Fibroblast of villous mesenchyme (primary cell): ENCODE data around the gene EXOC6. TPM values are rescaled to one million over a fixed set of nuclear protein-coding genes. Genes with fewer than 3 reads are reported as not detected.

Source experiments
- DNase-seq: peaks from one replicate; pipeline ENCODE4 v3.0.0-alpha.2; 2010; ENCODE audit warnings: low read depth
- H3K4me3 ChIP-seq: 2 replicates; pipeline ENCODE4 v1.5.1; 2011; ENCODE audit warnings: low read depth, mild to moderate bottlenecking, low read length
- CTCF ChIP-seq: IDR thresholded peaks from 2 replicates; pipeline ENCODE4 v1.5.1; 2012; ENCODE audit warnings: low read depth, mild to moderate bottlenecking, low read length; ENCODE audit not compliant: insufficient read depth
- total RNA-seq: library from RNA; depleted of rRNA; stranded (reverse); fragments of >200 nt; gene quantifications from 2 replicates; pipeline ENCODE4 v1.2.3, GENCODE V29; 2012

Gene EXOC6
- total RNA-seq, 1 donor = 7.8 TPM

- H3K4me3 ChIP-seq = peak overlapping the region; percentile 23
- DNase-seq = no peak
- no peak for TF ChIP-seq CTCF
These were observed 217.6 kb downstream of the EXOC6 start for GRCh38 chr10:93065675-93066543.

- H3K4me3 ChIP-seq = no peak overlapping the region
- no peak for TF ChIP-seq CTCF
- no peak for DNase-seq
These were observed 218.2 kb downstream of the EXOC6 start for GRCh38 chr10:93066544-93066913.

- DNase-seq = no peak
- TF ChIP-seq CTCF = no peak
- no peak overlapping the region for H3K4me3 ChIP-seq
These were observed 219.4 kb downstream of the EXOC6 start for GRCh38 chr10:93067443-93068365.

DNA sequence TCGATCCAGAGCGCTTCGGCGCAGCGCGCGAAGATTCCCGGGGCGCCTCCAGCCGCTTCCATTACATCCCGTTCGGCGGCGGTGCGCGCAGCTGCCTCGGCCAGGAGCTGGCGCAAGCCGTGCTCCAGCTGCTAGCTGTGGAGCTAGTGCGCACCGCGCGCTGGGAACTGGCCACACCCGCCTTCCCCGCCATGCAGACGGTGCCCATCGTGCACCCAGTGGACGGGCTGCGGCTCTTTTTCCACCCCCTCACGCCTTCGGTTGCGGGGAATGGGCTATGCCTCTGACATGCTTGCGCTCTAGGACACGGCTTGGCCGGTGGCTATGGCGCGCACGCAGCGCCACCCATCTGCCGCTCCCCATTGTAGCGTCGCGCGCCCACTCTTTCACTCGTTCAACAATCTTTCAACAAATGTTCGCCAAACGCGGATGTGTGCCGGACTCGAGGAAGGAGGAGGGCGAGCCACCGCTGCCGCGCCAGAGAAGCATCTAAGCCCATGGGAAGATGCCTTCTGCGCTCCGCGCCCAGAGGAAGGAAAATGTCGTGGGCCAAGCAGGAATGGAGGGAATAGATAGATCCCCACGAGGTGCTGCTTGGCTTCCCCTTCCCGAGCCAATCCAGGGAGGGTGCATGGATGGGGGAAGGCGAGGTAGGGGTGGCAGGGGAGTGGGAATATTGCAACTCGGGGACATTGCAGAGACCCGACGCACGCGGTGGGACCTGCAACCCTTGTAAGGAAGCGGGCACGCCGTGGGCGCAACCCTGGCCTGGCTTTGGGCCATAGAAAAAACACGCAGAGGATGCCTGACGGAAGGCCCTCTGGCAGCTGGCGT, 220.3 kb downstream of the EXOC6 start:
- no peak for DNase-seq
- H3K4me3 ChIP-seq = no peak overlapping the region
- no peak for TF ChIP-seq CTCF

DNA sequence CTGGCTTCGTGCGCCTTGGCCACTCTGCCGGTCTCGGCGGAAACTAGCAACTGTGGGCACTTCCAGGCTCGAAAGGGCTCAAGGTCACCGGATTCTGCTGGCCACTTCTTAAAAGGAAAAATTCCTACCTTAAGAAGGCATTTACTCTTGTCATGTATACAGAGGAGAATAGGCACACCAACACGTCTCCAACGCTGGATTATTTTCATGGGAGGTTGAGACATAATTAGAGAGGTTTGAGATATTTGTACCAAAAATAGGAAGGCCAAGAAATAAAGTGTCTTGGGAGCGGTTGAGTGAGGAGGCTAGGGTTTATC, 220.9 kb downstream of the EXOC6 start:
- no peak overlapping the region for H3K4me3 ChIP-seq
- TF ChIP-seq CTCF = no peak
- DNase-seq = no peak

GRCh38 chr10:93070378-93071176, 222.3 kb downstream of the EXOC6 start:
- no peak for DNase-seq
- no peak overlapping the region for H3K4me3 ChIP-seq
- no peak for TF ChIP-seq CTCF
